IMR-90 (cell line): ENCODE results near the gene GADD45GIP1. TPM values are rescaled to one million over a fixed set of nuclear protein-coding genes. Genes with fewer than 3 reads are reported as not detected.
A peak's percentile ranks its signal among the peaks of the same experiment; 100 is the strongest.

Experiments used
- ATAC-seq: fragments of 200-7000 bp; cut with Tn5 transposase; 2 replicates; pipeline ENCODE4 v1.9.1; 2020; ENCODE audit warnings: low read depth, mild to moderate bottlenecking, moderate library complexity
- BruUV-seq: library from RNA; stranded (reverse); fragments of 400-500 nt; replicated peaks from 2 replicates; lab custom pipeline; 2021; lab: Mats Ljungman, UMichigan
- CTCF ChIA-PET: fragments of 300-600 bp; formaldehyde crosslinking; extraction: SDS; loops from one replicate; lab custom pipeline; 2021; ENCODE audit warnings: antibody characterized with exemption; lab: Yijun Ruan, JAX
- POLR2A ChIA-PET: fragments of 300-600 bp; sonication (Branson Sonifier 250); formaldehyde crosslinking; loops from one replicate; lab custom pipeline; 2022; ENCODE audit warnings: antibody characterized with exemption; ENCODE audit not compliant: unreplicated experiment; lab: Charles Lee
- DNase-seq: peaks from one replicate; pipeline ENCODE4 v3.0.0; 2013
- H2AFZ ChIP-seq: replicated peaks from 2 replicates; pipeline ENCODE3; 2013; ENCODE audit warnings: low read length, mild to moderate bottlenecking; ENCODE audit not compliant: poor library complexity
- H2AK5ac ChIP-seq: 2 replicates; pipeline ENCODE4 v1.6.1; 2013; ENCODE audit warnings: low read depth, low read length, inconsistent platforms
- H2AK9ac ChIP-seq: replicated peaks from 2 replicates; pipeline ENCODE3; 2013; ENCODE audit warnings: mild to moderate bottlenecking, low read depth, low read length, moderate library complexity; ENCODE audit not compliant: poor library complexity
- H2BK120ac ChIP-seq: 2 replicates; pipeline ENCODE4 v1.6.1; 2013; ENCODE audit warnings: low read depth, low read length, inconsistent platforms
- H2BK15ac ChIP-seq: 3 replicates; pipeline ENCODE4 v1.6.1; 2013; ENCODE audit warnings: low read depth, low read length, inconsistent platforms
- H2BK20ac ChIP-seq: 2 replicates; pipeline ENCODE4 v1.6.1; 2013; ENCODE audit warnings: low read depth, mild to moderate bottlenecking, inconsistent platforms, low read length, moderate library complexity
- H2BK5ac ChIP-seq: 2 replicates; pipeline ENCODE4 v1.6.1; 2013; ENCODE audit warnings: mild to moderate bottlenecking, low read depth, low read length, inconsistent platforms; ENCODE audit not compliant: poor library complexity, severe bottlenecking
- H3K14ac ChIP-seq: replicated peaks from 2 replicates; pipeline ENCODE4 v1.6.1; 2013; ENCODE audit warnings: low read depth, low read length, inconsistent platforms
- H3K18ac ChIP-seq: 2 replicates; pipeline ENCODE4 v1.6.1; 2013; ENCODE audit warnings: low read depth, low read length, control low read depth
- H3K23ac ChIP-seq: 2 replicates; pipeline ENCODE4 v1.6.1; 2013; ENCODE audit warnings: low read depth, low read length, inconsistent platforms
- H3K27ac ChIP-seq: 2 replicates; pipeline ENCODE4 v1.5.1; 2013; ENCODE audit warnings: mild to moderate bottlenecking, control low read depth, low read length; ENCODE audit not compliant: insufficient read depth
- H3K27me3 ChIP-seq: 2 replicates; pipeline ENCODE4 v1.6.1; 2013; ENCODE audit warnings: low read length; ENCODE audit not compliant: control insufficient read depth, insufficient read depth
- H3K36me3 ChIP-seq: 2 replicates; pipeline ENCODE4 v1.6.1; 2013; ENCODE audit warnings: low read length, mixed read lengths; ENCODE audit not compliant: control insufficient read depth, insufficient read depth
- H3K4ac ChIP-seq: 2 replicates; pipeline ENCODE4 v1.6.1; 2013; ENCODE audit warnings: low read depth, low read length, inconsistent platforms
- H3K4me1 ChIP-seq: 2 replicates; pipeline ENCODE4 v1.6.1; 2013; ENCODE audit warnings: low read length, mixed read lengths; ENCODE audit not compliant: control insufficient read depth, insufficient read depth
- H3K4me2 ChIP-seq: 2 replicates; pipeline ENCODE4 v1.6.1; 2013; ENCODE audit warnings: low read depth, mild to moderate bottlenecking, control low read depth, low read length, moderate library complexity
- H3K4me3 ChIP-seq: 2 replicates; pipeline ENCODE4 v1.5.1; 2013; ENCODE audit warnings: low read depth, mild to moderate bottlenecking, control low read depth, low read length, moderate library complexity; ENCODE audit not compliant: insufficient read depth
- H3K56ac ChIP-seq: 2 replicates; pipeline ENCODE4 v1.6.1; 2013; ENCODE audit warnings: low read length, inconsistent platforms; ENCODE audit not compliant: insufficient read depth; ENCODE audit errors: extremely low read depth
- H3K79me1 ChIP-seq, 2 experiments: 2 replicates each; pipeline ENCODE4 v1.6.1; 2013; ENCODE audit warnings: low read length in 2 of 2, inconsistent platforms in 1 of 2, low read depth in 1 of 2
- H3K9ac ChIP-seq: 2 replicates; pipeline ENCODE4 v1.6.1; 2013; ENCODE audit warnings: low read depth, low read length, control low read depth
- H3K9me1 ChIP-seq: 2 replicates; pipeline ENCODE4 v1.6.1; 2013; ENCODE audit warnings: low read length, inconsistent platforms; ENCODE audit not compliant: insufficient read depth
- H3K9me3 ChIP-seq: 2 replicates; pipeline ENCODE4 v1.6.1; 2013; ENCODE audit warnings: low read length; ENCODE audit not compliant: control insufficient read depth, insufficient read depth
- H4K20me1 ChIP-seq: 2 replicates; pipeline ENCODE4 v1.6.1; 2013; ENCODE audit warnings: low read length, inconsistent platforms; ENCODE audit not compliant: insufficient read depth
- H4K5ac ChIP-seq: 2 replicates; pipeline ENCODE4 v1.6.1; 2013; ENCODE audit warnings: mild to moderate bottlenecking, low read depth, low read length, control low read depth
- H4K8ac ChIP-seq, 2 experiments: 2 replicates each; pipeline ENCODE4 v1.6.1; 2013; ENCODE audit warnings: low read depth in 2 of 2, low read length in 2 of 2, control low read depth in 1 of 2, inconsistent platforms in 1 of 2
- H4K91ac ChIP-seq: 2 replicates; pipeline ENCODE4 v1.6.1; 2013; ENCODE audit warnings: low read depth, low read length, inconsistent platforms; ENCODE audit not compliant: insufficient read depth
- MAZ ChIP-seq: IDR thresholded peaks from 2 replicates; pipeline ENCODE4 v1.6.1; 2012; ENCODE audit warnings: low read depth, mild to moderate bottlenecking, low read length, improper control_type of control experiment, moderate library complexity, borderline replicate concordance
- SMC3 ChIP-seq: fragments of 150-350 bp; IDR thresholded peaks from 2 replicates; pipeline ENCODE4 v1.6.1; 2016; ENCODE audit warnings: low read depth, mild to moderate bottlenecking, antibody characterized with exemption, low read length, moderate library complexity
- WGBS, 2 experiments: methylation state at CpG; one replicate each; pipeline versions ENCODE4 v1.1.5 to v1.1.7; 2013; ENCODE audit warnings: missing lambda C conversion rate in 2 of 2; ENCODE audit not compliant: insufficient read length in 1 of 2; ENCODE audit errors: extremely low coverage in 2 of 2; 5-methylcytosine and 5-hydroxymethylcytosine counted together
- dilution Hi-C: fragments of 300-500 bp; cut with HindIII; formaldehyde crosslinking; loops from one replicate; pipeline ENCODE4 v1.14.3; 2018; ENCODE audit warnings: low sequenced_read_pairs; ENCODE audit not compliant: unreplicated experiment
- in situ Hi-C: fragments of 300-500 bp; cut with MboI; formaldehyde crosslinking; loops from 3 replicates; pipeline ENCODE4 v1.14.3; 2019; ENCODE audit warnings: low sequenced_read_pairs, inconsistent platforms, mixed read lengths
- intact Hi-C: fragments of 100-400 bp; cut with micrococcal nuclease; formaldehyde crosslinking; loops from 2 replicates; pipeline ENCODE4 v1.10.0; 2022
- polyA plus RNA-seq, 3 experiments: library from polyadenylated mRNA; depleted of rRNA; stranded (reverse); fragments of >200 nt; gene quantifications; 2 replicates each; pipeline ENCODE4 v1.2.3, GENCODE V29; 2012; ENCODE audit warnings: low replicate concordance in 1 of 3
- total RNA-seq: library from RNA; depleted of rRNA; stranded (reverse); fragments of >200 nt; gene quantifications from 2 replicates; pipeline ENCODE4 v1.2.3, GENCODE V29; 2012

Gene GADD45GIP1
- total and polyA plus RNA-seq, 2 of the 4 experiments (the other 2 are of a cell fraction) = 13.3 to 42.4 TPM

GRCh38 chr19:12996406-12997094, 39.5 kb upstream of the GADD45GIP1 start:
- CTCF ChIA-PET = interaction anchor here (0.5 to 1.1 kb wide), 3 partner anchors 17 to 64 kb away, joined by 3 to 4 read pairs (median 3); no protein-coding TSS in a partner anchor
- DNase-seq (peak; percentile 22), ATAC-seq (peak; percentile 53)
- dilution Hi-C loops = no loop called here
- Histone ChIP-seq H3K23ac (peak overlapping the region; percentile 76; the same call in 1 of the 2 replicates), H3K9me1 (peaks cover 16% of the 10 kb centered on the region), H3K79me1 (peaks cover 24 to 55% of the 10 kb centered on the region in 2 experiments), H4K5ac (peak overlapping the region; percentile 2; the same call in 1 of the 2 replicates), H2AK9ac (peak overlapping the region; percentile 99), H3K4ac (peak overlapping the region; percentile 81), H3K27me3 (no peaks in the 10 kb centered on the region), H3K4me2 (peak overlapping the region; percentile 81), H3K27ac (peak overlapping the region; percentile 76), H3K36me3 (peaks cover 15% of the 10 kb centered on the region), H4K20me1 (peaks cover 35% of the 10 kb centered on the region), H2AFZ (peak overlapping the region; percentile 93), H4K8ac (peak overlapping the region; percentile 30 to 43; a peak in 2 of 4 replicates), H3K9me3 (no peaks in the 10 kb centered on the region), H3K4me1 (peaks cover 15% of the 10 kb centered on the region), H2BK5ac (peak overlapping the region; percentile 75), H3K56ac (no peak overlapping the region), H3K18ac (no peak overlapping the region; the same call in 1 of the 2 replicates), H3K14ac (peak overlapping the region; percentile 85; the same call in 1 of the 2 replicates), H2BK20ac (no peak overlapping the region), H2BK15ac (no peak overlapping the region), H2AK5ac (peak overlapping the region; percentile 61; the same call in 1 of the 2 replicates), H3K9ac (peak overlapping the region; percentile 78), H2BK120ac (no peak overlapping the region; the same call in 1 of the 2 replicates), H3K4me3 (peak overlapping the region; percentile 93), H4K91ac (peak overlapping the region; percentile 79; the same call in 1 of the 2 replicates)
- no TSS peak for BruUV-seq
- in situ Hi-C loops = loop anchor here (25.0 kb wide), 1 partner anchor 741 kb away; a partner anchor contains a TSS
- POLR2A ChIA-PET = no interaction called here
- no peak for TF ChIP-seq SMC3
- peak; percentile 10; the same call in 1 of the 2 replicates for TF ChIP-seq MAZ
- 1% methylated on average over 20 of the region's 52 CpGs; no CpG with 5 or more reads in 1 of the 2 experiments for WGBS, 2 experiments
- intact Hi-C loops = loop anchor here (5.0 kb wide), 1 partner anchor 66 kb away; no protein-coding TSS in a partner anchor
